GM23338 (cell line): ENCODE measurements around the gene VPS35. TPM values are rescaled to one million over a fixed set of nuclear protein-coding genes. Genes with fewer than 3 reads are reported as not detected.

Experiments
- ATAC-seq: fragments of 200-7000 bp; cut with Tn5 transposase; 3 replicates; pipeline ENCODE4 v1.9.1; 2020
- DNase-seq: peaks from one replicate; pipeline ENCODE4 v3.0.0-alpha.2; 2015; ENCODE audit warnings: low spot score
- H2AFZ ChIP-seq: fragments of 200-600 bp; sonication (generic); 2 replicates; pipeline ENCODE4 v1.8.0; 2016; ENCODE audit warnings: antibody characterized with exemption, mild to moderate bottlenecking, moderate library complexity
- H3F3A ChIP-seq: fragments of 200-600 bp; sonication (generic); replicated peaks from 2 replicates; pipeline ENCODE4 v1.8.0; 2017; ENCODE audit warnings: antibody characterized with exemption, mixed run types, low read depth
- H3K27ac ChIP-seq: fragments of 200-600 bp; sonication (generic); 2 replicates; pipeline ENCODE4 v1.6.1; 2016; ENCODE audit warnings: low read depth
- H3K27me3 ChIP-seq: fragments of 200-600 bp; sonication (generic); 2 replicates; pipeline ENCODE4 v1.8.0; 2016; ENCODE audit warnings: mild to moderate bottlenecking, mixed run types, moderate library complexity; ENCODE audit not compliant: insufficient read depth
- H3K36me3 ChIP-seq: fragments of 200-600 bp; sonication (generic); 2 replicates; pipeline ENCODE4 v1.8.0; 2016; ENCODE audit warnings: mild to moderate bottlenecking; ENCODE audit not compliant: insufficient read depth
- H3K4me1 ChIP-seq: fragments of 200-600 bp; sonication (generic); 2 replicates; pipeline ENCODE4 v1.8.0; 2016; ENCODE audit warnings: mild to moderate bottlenecking, moderate library complexity; ENCODE audit not compliant: insufficient read depth
- H3K4me2 ChIP-seq: fragments of 200-600 bp; sonication (generic); 2 replicates; pipeline ENCODE4 v1.7.1; 2017; ENCODE audit warnings: mixed run types
- H3K4me3 ChIP-seq: fragments of 200-600 bp; sonication (generic); 2 replicates; pipeline ENCODE4 v1.6.1; 2016; ENCODE audit warnings: mixed run types
- H3K79me2 ChIP-seq: fragments of 200-600 bp; sonication (generic); replicated peaks from 2 replicates; pipeline ENCODE4 v1.8.0; 2017; ENCODE audit warnings: mild to moderate bottlenecking; ENCODE audit not compliant: insufficient read depth
- H3K9me2 ChIP-seq: fragments of 200-600 bp; sonication (generic); 2 replicates; pipeline ENCODE4 v1.8.0; 2017; ENCODE audit not compliant: insufficient read depth
- H4K20me1 ChIP-seq: fragments of 200-600 bp; sonication (generic); replicated peaks from 2 replicates; pipeline ENCODE4 v1.8.0; 2017; ENCODE audit warnings: mild to moderate bottlenecking; ENCODE audit not compliant: insufficient read depth
- H3K27ac Mint-ChIP-seq: 2 replicates; pipeline ENCODE4 v1.8.0; 2020; ENCODE audit warnings: inconsistent platforms, mild to moderate bottlenecking, moderate library complexity, mixed read lengths
- H3K27me3 Mint-ChIP-seq: 3 replicates; pipeline ENCODE4 v1.8.0; 2022; ENCODE audit warnings: low read depth, mild to moderate bottlenecking, moderate library complexity, mixed read lengths, inconsistent platforms; ENCODE audit not compliant: insufficient read depth, poor library complexity
- H3K36me3 Mint-ChIP-seq: 3 replicates; pipeline ENCODE4 v1.8.0; 2021; ENCODE audit warnings: low read depth, mild to moderate bottlenecking, inconsistent platforms, moderate library complexity, mixed read lengths
- H3K4me1 Mint-ChIP-seq: 3 replicates; pipeline ENCODE4 v1.8.0; 2020; ENCODE audit warnings: mild to moderate bottlenecking, inconsistent platforms, mixed read lengths
- H3K4me3 Mint-ChIP-seq: 3 replicates; pipeline ENCODE4 v1.8.0; 2021; ENCODE audit warnings: moderate library complexity, mild to moderate bottlenecking, inconsistent platforms, mixed read lengths
- H3K9me3 Mint-ChIP-seq: 3 replicates; pipeline ENCODE4 v1.8.0; 2020; ENCODE audit warnings: moderate library complexity, mild to moderate bottlenecking, inconsistent platforms, mixed read lengths
- ETS1 ChIP-seq: IDR thresholded peaks from 2 replicates; pipeline ENCODE4 v1.6.1; 2016; ENCODE audit warnings: antibody characterized with exemption
- EZH2 ChIP-seq: fragments of 200-600 bp; sonication (generic); IDR thresholded peaks from one replicate; pipeline ENCODE4 v1.8.0; 2017; ENCODE audit warnings: antibody characterized with exemption, mild to moderate bottlenecking, low read depth; ENCODE audit not compliant: unreplicated experiment
- EZH2phosphoT487 ChIP-seq: fragments of 200-600 bp; sonication (generic); IDR thresholded peaks from one replicate; pipeline ENCODE4 v1.8.1; 2018; ENCODE audit warnings: antibody characterized with exemption; ENCODE audit not compliant: unreplicated experiment
- JUNB ChIP-seq: IDR thresholded peaks from one replicate; pipeline ENCODE4 v1.6.1; 2016; ENCODE audit warnings: antibody characterized with exemption; ENCODE audit not compliant: unreplicated experiment
- POLR2AphosphoS5 ChIP-seq: IDR thresholded peaks from 2 replicates; pipeline ENCODE4 v1.6.1; 2016; ENCODE audit warnings: antibody characterized with exemption, low read depth
- STAT1 ChIP-seq: IDR thresholded peaks from one replicate; pipeline ENCODE4 v1.6.1; 2016; ENCODE audit warnings: antibody characterized with exemption; ENCODE audit not compliant: unreplicated experiment
- ZNF114 ChIP-seq: fragments of 250-450 bp; sonication (Bioruptor Pico); IDR thresholded peaks from 2 replicates; pipeline ENCODE4 v1.5.0; 2020; ENCODE audit warnings: mild to moderate bottlenecking, moderate library complexity
- ZNF331 ChIP-seq: fragments of 250-450 bp; sonication (Bioruptor Pico); IDR thresholded peaks from 2 replicates; pipeline ENCODE4 v1.5.0; 2020; ENCODE audit warnings: low read depth, mild to moderate bottlenecking, moderate library complexity
- polyA plus RNA-seq: library from polyadenylated mRNA; unstranded; fragments of >200 nt; fragmentation: Nextera tagmentation; extraction: Ambion mirVana; gene quantifications from 2 replicates; pipeline ENCODE4 v1.2.1, GENCODE V29; 2016
- total RNA-seq: library from RNA; depleted of rRNA; stranded (reverse); fragments of >200 nt; shearing (Covaris generic); gene quantifications from 2 replicates; pipeline ENCODE4 v1.2.3, GENCODE V29; 2014
- TF ChIP-seq, protein P1 (sequence below), 2 experiments: fragments of 200-600 bp in 1 of 2; sonication (generic) in 1 of 2; conservative IDR thresholded peaks; 2 replicates each; pipeline versions ENCODE4 v1.5.1 to v1.6.1; 2016 to 2017; ENCODE audit warnings: antibody characterized with exemption in 2 of 2, low read depth in 2 of 2, mild to moderate bottlenecking in 2 of 2, moderate library complexity in 1 of 2

Gene VPS35
- total and polyA plus RNA-seq, 2 experiments from 2014 or later, result 31.1 to 40.0 TPM

- TF ChIP-seq ZNF331, result no peak
- no peak for TF ChIP-seq POLR2AphosphoS5
- no peak for TF ChIP-seq ETS1
- no peak for TF ChIP-seq JUNB
- TF ChIP-seq EZH2, result no peak
- TF ChIP-seq, protein P1, sequence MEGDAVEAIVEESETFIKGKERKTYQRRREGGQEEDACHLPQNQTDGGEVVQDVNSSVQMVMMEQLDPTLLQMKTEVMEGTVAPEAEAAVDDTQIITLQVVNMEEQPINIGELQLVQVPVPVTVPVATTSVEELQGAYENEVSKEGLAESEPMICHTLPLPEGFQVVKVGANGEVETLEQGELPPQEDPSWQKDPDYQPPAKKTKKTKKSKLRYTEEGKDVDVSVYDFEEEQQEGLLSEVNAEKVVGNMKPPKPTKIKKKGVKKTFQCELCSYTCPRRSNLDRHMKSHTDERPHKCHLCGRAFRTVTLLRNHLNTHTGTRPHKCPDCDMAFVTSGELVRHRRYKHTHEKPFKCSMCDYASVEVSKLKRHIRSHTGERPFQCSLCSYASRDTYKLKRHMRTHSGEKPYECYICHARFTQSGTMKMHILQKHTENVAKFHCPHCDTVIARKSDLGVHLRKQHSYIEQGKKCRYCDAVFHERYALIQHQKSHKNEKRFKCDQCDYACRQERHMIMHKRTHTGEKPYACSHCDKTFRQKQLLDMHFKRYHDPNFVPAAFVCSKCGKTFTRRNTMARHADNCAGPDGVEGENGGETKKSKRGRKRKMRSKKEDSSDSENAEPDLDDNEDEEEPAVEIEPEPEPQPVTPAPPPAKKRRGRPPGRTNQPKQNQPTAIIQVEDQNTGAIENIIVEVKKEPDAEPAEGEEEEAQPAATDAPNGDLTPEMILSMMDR (conservative IDR thresholded peaks at IDR 0.05; ENCODE audit: low read depth in 2 of 2), result no peak
- no peak for TF ChIP-seq STAT1
- TF ChIP-seq EZH2phosphoT487, result no peak
- TF ChIP-seq ZNF114 (CRISPR knock-in tag), result no peak
Observed at GRCh38 chr16:46612121-46612520, 76.9 kb downstream of the VPS35 start (continued).

- Histone ChIP-seq H2AFZ (no peak overlapping the region), H3K4me3 (no peak overlapping the region)
- no peak for ATAC-seq
Observed at GRCh38 chr16:46607529-46607928, 81.4 kb downstream of the VPS35 start.

More at GRCh38 chr16:46607529-46607928, 81.4 kb downstream of the VPS35 start:
- H3K4me3 Mint-ChIP-seq, result no peak overlapping the region
- Histone ChIP-seq H3K27ac (no peak overlapping the region), H3K4me2 (no peak overlapping the region), H3K9me2 (no peaks in the 10 kb centered on the region), H3K4me1 (no peaks in the 10 kb centered on the region), H3K27me3 (no peaks in the 10 kb centered on the region), H3F3A (no peaks in the 10 kb centered on the region), H3K36me3 (peaks cover 34% of the 10 kb centered on the region), H4K20me1 (no peaks in the 10 kb centered on the region; the same call in 1 of the 2 replicates), H3K79me2 (peaks cover 12% of the 10 kb centered on the region; the same call in 1 of the 2 replicates)
- H3K36me3 Mint-ChIP-seq, result peaks cover 60% of the 10 kb centered on the region
- H3K27me3 Mint-ChIP-seq, result no peaks in the 10 kb centered on the region
- TF ChIP-seq ZNF331 (no peak), EZH2 (no peak), ZNF114 (CRISPR knock-in tag) (no peak), STAT1 (no peak)
- TF ChIP-seq, protein P1 (conservative IDR thresholded peaks at IDR 0.05; ENCODE audit: low read depth in 2 of 2), result peak in 1 of 2 experiments; percentile 50; a peak in 2 of 4 replicates
- peak; percentile 26 for DNase-seq
- no peaks in the 10 kb centered on the region for H3K4me1 Mint-ChIP-seq
- H3K9me3 Mint-ChIP-seq, result no peaks in the 10 kb centered on the region
- no peak overlapping the region for H3K27ac Mint-ChIP-seq
